Measurements from ENCODE around the gene PCDHA13. TPM values are rescaled to one million over a fixed set of nuclear protein-coding genes. Genes with fewer than 3 reads are reported as not detected.
"Not testable (repeated sequence)": the region's sequence is repeated elsewhere in the genome, so short reads cannot be mapped to it uniquely, and the experiment has no call there.

PCDHA13 gene
- total RNA-seq, 1 experiment from 2014 or later: 1.0 TPM

DNA sequence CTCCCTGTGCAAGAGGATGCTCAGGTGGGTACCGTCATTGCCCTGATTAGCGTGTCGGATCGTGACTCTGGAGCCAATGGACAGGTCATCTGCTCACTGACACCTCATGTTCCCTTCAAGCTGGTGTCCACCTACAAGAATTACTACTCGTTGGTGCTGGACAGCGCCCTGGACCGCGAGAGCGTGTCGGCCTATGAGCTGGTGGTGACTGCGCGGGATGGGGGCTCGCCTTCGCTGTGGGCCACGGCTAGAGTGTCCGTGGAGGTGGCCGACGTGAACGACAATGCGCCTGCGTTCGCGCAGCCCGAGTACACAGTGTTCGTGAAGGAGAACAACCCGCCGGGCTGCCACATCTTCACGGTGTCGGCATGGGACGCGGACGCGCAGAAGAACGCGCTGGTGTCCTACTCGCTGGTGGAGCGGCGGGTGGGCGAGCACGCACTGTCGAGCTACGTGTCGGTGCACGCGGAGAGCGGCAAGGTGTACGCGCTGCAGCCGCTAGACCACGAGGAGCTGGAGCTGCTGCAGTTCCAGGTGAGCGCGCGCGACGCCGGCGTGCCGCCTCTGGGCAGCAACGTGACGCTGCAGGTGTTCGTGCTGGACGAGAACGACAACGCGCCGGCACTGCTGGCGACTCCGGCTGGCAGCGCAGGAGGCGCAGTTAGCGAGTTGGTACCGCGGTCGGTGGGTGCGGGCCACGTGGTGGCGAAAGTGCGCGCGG lies 5.2 kb upstream of the PCDHA13 start:
- H3K79me1 ChIP-seq (ENCODE audit: insufficient read depth, low read depth, low read length, poor library complexity, severe bottlenecking); H3K9me3 ChIP-seq (ENCODE audit: control insufficient read depth, low read depth, low read length); H3K79me2 ChIP-seq (ENCODE audit: insufficient read depth, low read length); H4K5ac ChIP-seq (ENCODE audit: insufficient read length, low read depth, low read length); H3K14ac ChIP-seq (ENCODE audit: insufficient read depth, low read length); H3K4me1 ChIP-seq (ENCODE audit: insufficient read depth, low read length); H4K20me1 ChIP-seq (ENCODE audit: control insufficient read depth, insufficient read depth, insufficient read length); H2BK12ac ChIP-seq (ENCODE audit: insufficient read length, low read depth, low read length); H3K27me3 Mint-ChIP-seq (ENCODE audit: low read depth); H2AFZ ChIP-seq (ENCODE audit: low read length); H4K91ac ChIP-seq (ENCODE audit: insufficient read length, low read depth, low read length); H3K56ac ChIP-seq (ENCODE audit: insufficient read length, low read depth, low read length); H3K9ac ChIP-seq (ENCODE audit: extremely low read depth, insufficient read length, low read length); DNase-seq; H3K27ac ChIP-seq (ENCODE audit: insufficient read length, low read depth, low read length); H3K4ac ChIP-seq (ENCODE audit: low read depth, low read length); H3K27ac Mint-ChIP-seq; H2BK15ac ChIP-seq (ENCODE audit: low read depth, low read length); H2BK5ac ChIP-seq (ENCODE audit: insufficient read length, low read length); H3T11ph ChIP-seq (ENCODE audit: low read length); H3K9me3 Mint-ChIP-seq; H2AK5ac ChIP-seq (ENCODE audit: insufficient read length, low read length); H3K4me2 ChIP-seq (ENCODE audit: insufficient read depth, insufficient read length, low read length); H3K18ac ChIP-seq (ENCODE audit: insufficient read length, low read depth, low read length); H2BK20ac ChIP-seq (ENCODE audit: low read depth, low read length, poor library complexity, severe bottlenecking); H3K23ac ChIP-seq (ENCODE audit: insufficient read length, low read depth, low read length); H3K23me2 ChIP-seq (ENCODE audit: insufficient read length, low read depth, low read length, poor library complexity, severe bottlenecking); H3K27me3 ChIP-seq (ENCODE audit: insufficient read depth, low read length); H4K8ac ChIP-seq (replicated peaks; ENCODE audit: insufficient read length, low read depth, low read length); H2BK120ac ChIP-seq (ENCODE audit: low read depth, low read length, poor library complexity, severe bottlenecking): not testable (repeated sequence)
- no CpG with 5 or more reads among the region's 80 CpGs for WGBS (ENCODE audit: extremely low coverage, insufficient read length, low lambda C conversion rate)
- H3K36me3 Mint-ChIP-seq (ENCODE audit: insufficient read depth in 1 of 3, low read depth in 3 of 3): peaks cover 13 to 27% (median 27%) of the 10 kb centered on the region in 3 experiments; a peak in 6 of 7 replicates
- peaks cover 10 to 14% of the 10 kb centered on the region in 2 experiments; a peak in 2 of 4 replicates for H3K4me1 Mint-ChIP-seq
- H3K4me3 Mint-ChIP-seq: peak overlapping the region; percentile 94 to 95; a peak in 4 of 5 replicates
